ENCODE results near the gene GAS5.
"Not testable (repeated sequence)": the region's sequence is repeated elsewhere in the genome, so short reads cannot be mapped to it uniquely, and the experiment has no call there.

Gene GAS5

GRCh38 chr1:173863224-173864161 is 4.3 kb downstream of the GAS5 start:
- FAIRE-seq (no peak), DNase-seq (ENCODE audit: insufficient read length, low spot score) (no peak)
- TF ChIP-seq PAX5 (IDR thresholded peaks at IDR 0.05; ENCODE audit: insufficient read depth, low read length, severe bottlenecking) (no peak), SPI1 (IDR thresholded peaks at IDR 0.05; ENCODE audit: low read depth, low read length) (no peak), TAF1 (IDR thresholded peaks at IDR 0.05; ENCODE audit: low read depth, low read length) (no peak), POLR2A (IDR thresholded peaks at IDR 0.05; ENCODE audit: low read depth, low read length) (peak; percentile 76; the same call in 1 of the 2 replicates), POLR2AphosphoS5 (IDR thresholded peaks at IDR 0.05; ENCODE audit: low read depth, low read length) (peak; percentile 69; the same call in 1 of the 2 replicates)

GRCh38 chr1:173862769-173863223 is 5.0 kb downstream of the GAS5 start:
- TF ChIP-seq SPI1 (IDR thresholded peaks at IDR 0.05; ENCODE audit: low read depth, low read length), result no peak
- no peak for TF ChIP-seq PAX5 (IDR thresholded peaks at IDR 0.05; ENCODE audit: insufficient read depth, low read length, severe bottlenecking)
- no peak for TF ChIP-seq TAF1 (IDR thresholded peaks at IDR 0.05; ENCODE audit: low read depth, low read length)
- TF ChIP-seq POLR2AphosphoS5 (IDR thresholded peaks at IDR 0.05; ENCODE audit: low read depth, low read length), result no peak; the same call in 1 of the 2 replicates
- TF ChIP-seq POU2F2 (IDR thresholded peaks at IDR 0.05; ENCODE audit: low read depth, low read length), result no peak
- TF ChIP-seq POLR2A (IDR thresholded peaks at IDR 0.05; ENCODE audit: low read depth, low read length), result no peak
- FAIRE-seq, result no peak
- DNase-seq (ENCODE audit: insufficient read length, low spot score), result no peak

GRCh38 chr1:173862146-173862768 is 5.5 kb downstream of the GAS5 start:
- TF ChIP-seq POLR2A (IDR thresholded peaks at IDR 0.05; ENCODE audit: low read depth, low read length) (peak; percentile 74), POU2F2 (IDR thresholded peaks at IDR 0.05; ENCODE audit: low read depth, low read length) (peak; percentile 33; the same call in 1 of the 2 replicates), POLR2AphosphoS5 (IDR thresholded peaks at IDR 0.05; ENCODE audit: low read depth, low read length) (peak; percentile 74; the same call in 1 of the 2 replicates)
- not testable (repeated sequence) for DNase-seq (ENCODE audit: insufficient read length, low spot score); FAIRE-seq

GRCh38 chr1:173861731-173862145 is 6.1 kb downstream of the GAS5 start:
- peak; percentile 28 for FAIRE-seq
- DNase-seq (ENCODE audit: insufficient read length, low spot score), result no peak
- no peak for TF ChIP-seq TAF1 (IDR thresholded peaks at IDR 0.05; ENCODE audit: low read depth, low read length)
- TF ChIP-seq POU2F2 (IDR thresholded peaks at IDR 0.05; ENCODE audit: low read depth, low read length), result peak; percentile 38; the same call in 1 of the 2 replicates
- TF ChIP-seq POLR2A (IDR thresholded peaks at IDR 0.05; ENCODE audit: low read depth, low read length), result peak; percentile 6; the same call in 1 of the 2 replicates
- peak; percentile 71 for TF ChIP-seq POLR2AphosphoS5 (IDR thresholded peaks at IDR 0.05; ENCODE audit: low read depth, low read length)

- FAIRE-seq (no peak), DNase-seq (ENCODE audit: insufficient read length, low spot score) (no peak)
- TF ChIP-seq POU2F2 (IDR thresholded peaks at IDR 0.05; ENCODE audit: low read depth, low read length), result no peak
- no peak for TF ChIP-seq TAF1 (IDR thresholded peaks at IDR 0.05; ENCODE audit: low read depth, low read length)
- TF ChIP-seq SPI1 (IDR thresholded peaks at IDR 0.05; ENCODE audit: low read depth, low read length), result no peak
- no peak for TF ChIP-seq PAX5 (IDR thresholded peaks at IDR 0.05; ENCODE audit: insufficient read depth, low read length, severe bottlenecking)
- TF ChIP-seq POLR2A (IDR thresholded peaks at IDR 0.05; ENCODE audit: low read depth, low read length), result no peak
- TF ChIP-seq POLR2AphosphoS5 (IDR thresholded peaks at IDR 0.05; ENCODE audit: low read depth, low read length), result no peak
Measured at GRCh38 chr1:173860065-173860464, 7.7 kb downstream of the GAS5 start.

GRCh38 chr1:173859547-173859946 is 8.2 kb downstream of the GAS5 start:
- not testable (repeated sequence) for FAIRE-seq; DNase-seq (ENCODE audit: insufficient read length, low spot score)

GRCh38 chr1:173857363-173857917 is 10.3 kb downstream of the GAS5 start:
- FAIRE-seq (no peak), DNase-seq (ENCODE audit: insufficient read length, low spot score) (no peak)
- TF ChIP-seq PAX5 (IDR thresholded peaks at IDR 0.05; ENCODE audit: insufficient read depth, low read length, severe bottlenecking) (no peak), POU2F2 (IDR thresholded peaks at IDR 0.05; ENCODE audit: low read depth, low read length) (no peak), POLR2AphosphoS5 (IDR thresholded peaks at IDR 0.05; ENCODE audit: low read depth, low read length) (no peak), POLR2A (IDR thresholded peaks at IDR 0.05; ENCODE audit: low read depth, low read length) (no peak), SPI1 (IDR thresholded peaks at IDR 0.05; ENCODE audit: low read depth, low read length) (no peak), TAF1 (IDR thresholded peaks at IDR 0.05; ENCODE audit: low read depth, low read length) (no peak)

GRCh38 chr1:173856903-173857302 is 10.9 kb downstream of the GAS5 start:
- FAIRE-seq, result no peak
- no peak for DNase-seq (ENCODE audit: insufficient read length, low spot score)
- TF ChIP-seq TAF1 (IDR thresholded peaks at IDR 0.05; ENCODE audit: low read depth, low read length) (no peak), POLR2A (IDR thresholded peaks at IDR 0.05; ENCODE audit: low read depth, low read length) (peak; percentile 10; the same call in 1 of the 2 replicates)

GRCh38 chr1:173856014-173856413 is 11.8 kb downstream of the GAS5 start:
- no peak for FAIRE-seq
- no peak for TF ChIP-seq POU2F2 (IDR thresholded peaks at IDR 0.05; ENCODE audit: low read depth, low read length)
- TF ChIP-seq POLR2AphosphoS5 (IDR thresholded peaks at IDR 0.05; ENCODE audit: low read depth, low read length), result no peak
- TF ChIP-seq TAF1 (IDR thresholded peaks at IDR 0.05; ENCODE audit: low read depth, low read length), result no peak
- TF ChIP-seq PAX5 (IDR thresholded peaks at IDR 0.05; ENCODE audit: insufficient read depth, low read length, severe bottlenecking), result no peak
- no peak for TF ChIP-seq SPI1 (IDR thresholded peaks at IDR 0.05; ENCODE audit: low read depth, low read length)
- no peak for TF ChIP-seq POLR2A (IDR thresholded peaks at IDR 0.05; ENCODE audit: low read depth, low read length)

More at GRCh38 chr1:173856014-173856413, 11.8 kb downstream of the GAS5 start:
- no peak for DNase-seq (ENCODE audit: insufficient read length, low spot score)
